GM12865 (cell line): ENCODE data around the gene USP11.

Experiments
- DNase-seq: peaks from one replicate; pipeline ENCODE4 v3.0.0; 2010; ENCODE audit warnings: low read depth
- H3K4me3 ChIP-seq: 2 replicates; pipeline ENCODE4 v1.5.1; 2011; ENCODE audit warnings: mild to moderate bottlenecking, low read depth, low read length, control low read depth
- TF ChIP-seq, protein P1 (sequence below): IDR thresholded peaks from 2 replicates; pipeline ENCODE4 v1.5.1; 2011; ENCODE audit warnings: low read length, control low read depth, low read depth, inconsistent platforms; ENCODE audit not compliant: insufficient read depth; ENCODE audit errors: missing control alignments

The USP11 gene

DNA sequence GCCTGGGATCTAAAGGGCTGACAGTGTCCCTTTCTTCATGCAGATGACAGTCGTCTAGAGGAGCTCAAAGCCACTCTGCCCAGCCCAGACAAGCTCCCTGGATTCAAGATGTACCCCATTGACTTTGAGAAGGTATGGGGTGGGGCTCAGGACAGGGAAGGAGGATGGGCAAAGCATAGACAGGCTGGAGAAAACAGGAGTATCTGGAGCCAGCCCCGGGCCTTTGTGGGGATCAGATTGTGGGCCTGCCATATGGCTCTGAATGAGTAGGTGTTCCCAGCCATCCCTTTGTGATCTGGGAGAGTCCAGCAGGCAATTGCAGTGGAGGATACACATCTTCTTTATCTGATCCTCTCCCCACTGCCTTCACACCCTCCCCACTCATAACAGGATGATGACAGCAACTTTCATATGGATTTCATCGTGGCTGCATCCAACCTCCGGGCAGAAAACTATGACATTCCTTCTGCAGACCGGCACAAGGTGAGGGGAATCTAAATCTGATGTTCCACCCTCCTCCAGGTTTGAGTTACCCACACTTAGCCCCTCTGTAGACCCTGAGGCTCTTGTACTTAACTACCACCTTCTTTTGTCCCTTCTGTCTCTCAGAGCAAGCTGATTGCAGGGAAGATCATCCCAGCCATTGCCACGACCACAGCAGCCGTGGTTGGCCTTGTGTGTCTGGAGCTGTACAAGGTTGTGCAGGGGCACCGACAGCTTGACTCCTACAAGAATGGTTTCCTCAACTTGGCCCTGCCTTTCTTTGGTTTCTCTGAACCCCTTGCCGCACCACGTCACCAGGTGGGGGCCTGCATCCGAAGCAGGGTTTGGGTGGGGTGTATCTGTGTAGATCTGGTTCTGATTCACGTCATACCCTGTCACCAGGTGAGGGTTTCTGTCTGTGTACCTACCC is 20.2 kb upstream of the USP11 start:
- DNase-seq: no peak
- TF ChIP-seq, protein P1, sequence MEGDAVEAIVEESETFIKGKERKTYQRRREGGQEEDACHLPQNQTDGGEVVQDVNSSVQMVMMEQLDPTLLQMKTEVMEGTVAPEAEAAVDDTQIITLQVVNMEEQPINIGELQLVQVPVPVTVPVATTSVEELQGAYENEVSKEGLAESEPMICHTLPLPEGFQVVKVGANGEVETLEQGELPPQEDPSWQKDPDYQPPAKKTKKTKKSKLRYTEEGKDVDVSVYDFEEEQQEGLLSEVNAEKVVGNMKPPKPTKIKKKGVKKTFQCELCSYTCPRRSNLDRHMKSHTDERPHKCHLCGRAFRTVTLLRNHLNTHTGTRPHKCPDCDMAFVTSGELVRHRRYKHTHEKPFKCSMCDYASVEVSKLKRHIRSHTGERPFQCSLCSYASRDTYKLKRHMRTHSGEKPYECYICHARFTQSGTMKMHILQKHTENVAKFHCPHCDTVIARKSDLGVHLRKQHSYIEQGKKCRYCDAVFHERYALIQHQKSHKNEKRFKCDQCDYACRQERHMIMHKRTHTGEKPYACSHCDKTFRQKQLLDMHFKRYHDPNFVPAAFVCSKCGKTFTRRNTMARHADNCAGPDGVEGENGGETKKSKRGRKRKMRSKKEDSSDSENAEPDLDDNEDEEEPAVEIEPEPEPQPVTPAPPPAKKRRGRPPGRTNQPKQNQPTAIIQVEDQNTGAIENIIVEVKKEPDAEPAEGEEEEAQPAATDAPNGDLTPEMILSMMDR: no peak
- no peak overlapping the region for H3K4me3 ChIP-seq

DNA sequence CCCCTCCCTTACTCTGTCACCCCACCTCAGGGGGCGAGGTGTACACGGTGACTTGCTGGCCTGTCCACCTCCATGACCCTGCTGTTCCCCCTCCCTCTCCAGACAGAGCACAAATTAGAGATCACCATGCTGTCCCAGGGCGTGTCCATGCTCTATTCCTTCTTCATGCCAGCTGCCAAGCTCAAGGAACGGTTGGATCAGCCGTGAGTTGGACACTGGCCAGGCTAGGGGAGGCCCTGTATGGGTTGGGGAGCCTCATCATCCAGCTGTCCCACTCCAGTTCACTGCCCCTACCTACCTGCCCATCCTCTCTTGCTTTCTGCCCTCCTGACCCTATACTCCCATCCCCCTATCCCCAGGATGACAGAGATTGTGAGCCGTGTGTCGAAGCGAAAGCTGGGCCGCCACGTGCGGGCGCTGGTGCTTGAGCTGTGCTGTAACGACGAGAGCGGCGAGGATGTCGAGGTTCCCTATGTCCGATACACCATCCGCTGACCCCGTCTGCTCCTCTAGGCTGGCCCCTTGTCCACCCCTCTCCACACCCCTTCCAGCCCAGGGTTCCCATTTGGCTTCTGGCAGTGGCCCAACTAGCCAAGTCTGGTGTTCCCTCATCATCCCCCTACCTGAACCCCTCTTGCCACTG is 18.3 kb upstream of the USP11 start:
- no peak for DNase-seq
- H3K4me3 ChIP-seq: no peak overlapping the region
- TF ChIP-seq, protein P1: no peak

DNA sequence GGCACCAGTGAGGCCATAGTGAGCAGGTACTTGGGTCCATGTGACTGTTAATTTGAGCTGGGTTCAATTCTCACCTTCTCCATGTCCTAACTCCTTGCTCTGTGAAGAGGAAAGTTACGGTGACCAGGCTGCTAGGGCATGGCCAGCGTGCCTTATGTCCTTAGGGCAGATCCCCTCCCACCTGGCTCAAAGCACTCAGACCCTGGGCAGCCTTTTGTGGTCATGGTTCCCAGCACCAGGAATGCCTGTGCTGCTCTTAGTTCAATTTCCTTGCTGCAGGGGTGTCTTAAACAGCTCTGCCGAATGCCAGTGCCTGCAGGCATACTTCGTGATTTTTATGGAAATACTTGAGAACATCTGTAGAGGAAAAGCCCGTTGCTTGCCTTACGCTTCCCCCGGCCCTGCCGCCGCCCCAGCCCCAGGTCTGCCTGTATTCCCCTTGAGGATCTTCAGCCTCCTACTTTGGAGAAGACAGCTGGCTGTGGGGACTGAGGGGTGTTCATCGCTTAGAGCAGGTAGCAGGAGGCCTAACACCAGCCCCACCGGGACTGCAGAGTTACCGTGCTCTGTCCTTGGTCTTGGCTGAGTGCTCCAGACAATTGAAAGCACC is 17.4 kb upstream of the USP11 start:
- no peak for DNase-seq
- H3K4me3 ChIP-seq: no peak overlapping the region
- TF ChIP-seq, protein P1: no peak

DNA sequence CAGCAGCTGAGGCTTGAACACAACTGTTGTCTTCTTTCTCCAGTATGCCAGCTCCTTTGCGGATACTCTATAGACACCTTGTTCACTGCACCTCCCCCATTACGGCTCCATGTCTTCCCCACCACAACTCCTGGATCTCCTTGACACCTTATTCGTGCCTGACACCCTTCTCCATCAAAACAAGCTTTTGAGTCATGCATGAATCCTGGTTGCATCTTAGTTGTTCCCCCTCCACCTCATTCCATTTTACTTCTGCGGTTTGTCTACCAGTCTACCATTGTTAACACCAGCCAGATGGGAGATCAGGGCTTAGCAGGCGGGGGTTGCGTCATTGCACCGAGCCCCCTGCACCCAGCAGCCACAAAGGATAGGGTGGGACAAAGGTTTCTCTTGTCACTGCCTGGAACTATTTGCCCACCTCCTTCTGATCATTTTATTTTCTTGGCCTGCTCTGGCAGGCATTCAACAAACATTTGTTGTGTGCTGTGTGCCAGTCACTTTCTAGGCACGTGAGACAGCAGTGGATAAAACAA is 16.4 kb upstream of the USP11 start:
- no peak for DNase-seq
- TF ChIP-seq, protein P1: no peak
- no peak overlapping the region for H3K4me3 ChIP-seq

DNA sequence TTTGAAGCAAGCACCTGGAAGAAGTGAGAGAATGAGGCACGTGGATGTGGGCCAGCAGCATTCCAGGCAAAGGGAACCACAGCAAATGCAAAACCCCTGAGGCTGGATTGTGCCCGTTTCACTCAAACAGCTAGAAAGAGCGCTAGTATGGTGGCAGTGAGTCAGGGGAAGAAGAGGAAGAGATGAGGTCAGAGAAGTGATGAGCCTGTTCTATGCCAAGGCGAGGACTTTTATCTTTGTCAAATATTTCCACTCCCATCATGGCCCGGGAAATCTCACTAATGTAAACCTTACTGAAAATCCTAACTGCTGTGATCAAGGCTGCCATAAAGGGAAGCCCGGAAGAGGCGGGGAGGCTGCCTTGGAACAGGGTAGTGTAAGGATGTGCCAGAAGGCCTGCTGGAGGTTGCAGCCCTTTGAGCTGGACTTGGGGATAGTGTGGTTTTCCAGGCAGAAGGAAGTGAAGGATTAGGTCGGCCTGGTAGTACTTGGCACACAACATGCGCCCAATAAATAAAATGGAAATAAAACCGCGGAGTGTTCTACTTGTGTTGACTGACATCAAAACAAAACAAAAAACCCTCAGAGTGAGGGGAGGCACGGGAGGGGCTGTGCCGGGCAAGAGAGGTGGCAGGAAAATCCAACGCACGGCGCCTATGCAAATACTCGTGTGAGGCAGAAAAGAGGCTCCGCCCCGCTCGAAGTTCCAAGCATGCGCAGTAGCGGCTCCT is 15.5 kb upstream of the USP11 start:
- TF ChIP-seq, protein P1: no peak
- DNase-seq: no peak
- peak overlapping the region; percentile 47 for H3K4me3 ChIP-seq

DNA sequence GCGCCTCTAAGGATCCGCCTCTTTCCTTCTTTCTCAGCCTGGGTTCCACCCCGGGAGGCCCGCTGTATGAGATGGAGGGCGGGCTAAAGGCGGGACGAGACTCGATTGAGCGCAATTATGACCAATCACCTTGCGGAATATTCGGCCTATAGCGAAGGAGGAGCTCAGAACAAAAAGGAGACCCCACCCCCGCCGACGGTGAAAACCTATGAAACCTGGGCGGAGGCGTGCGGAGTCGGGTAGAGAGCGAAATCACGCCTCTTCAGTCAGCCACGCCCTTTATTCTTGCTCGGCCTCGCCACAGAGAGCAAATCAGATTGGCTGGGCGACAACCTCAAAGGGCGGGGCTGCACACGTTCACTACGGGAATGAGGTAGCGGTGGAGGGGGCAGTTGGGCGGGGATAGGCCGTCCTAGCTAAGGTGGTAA is 14.9 kb upstream of the USP11 start:
- TF ChIP-seq, protein P1: no peak
- H3K4me3 ChIP-seq: peak overlapping the region; percentile 87
- peak; percentile 98 for DNase-seq
